ENCODE data around the gene CD300LF. TPM values are rescaled to one million over a fixed set of nuclear protein-coding genes. Genes with fewer than 3 reads are reported as not detected.

The CD300LF gene
- total and polyA plus RNA-seq, 9 of the 15 experiments (the other 6 are each of a cell fraction or from before 2014, with no cell fraction given) = not detected

DNA sequence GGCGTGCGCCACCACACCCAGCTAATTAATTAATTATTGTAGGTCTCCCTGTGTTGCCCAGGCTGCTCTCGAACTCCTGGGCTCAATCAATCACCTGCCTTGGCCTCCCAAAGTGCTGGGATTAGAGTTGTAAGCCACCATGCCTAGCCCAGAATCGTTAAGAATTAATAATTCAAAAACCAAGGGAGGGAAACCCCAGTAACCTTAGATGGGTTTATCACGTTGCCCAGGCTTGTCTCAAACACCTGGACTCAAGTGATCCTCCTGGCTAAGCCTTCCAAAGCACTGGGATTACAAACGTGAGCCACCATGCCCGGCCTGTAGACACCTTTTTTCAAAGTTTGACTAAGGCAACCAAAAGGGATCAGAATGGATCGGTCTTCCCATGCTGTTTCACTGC, 21.6 kb downstream of the CD300LF start (continued):
- TF ChIP-seq, protein P1, sequence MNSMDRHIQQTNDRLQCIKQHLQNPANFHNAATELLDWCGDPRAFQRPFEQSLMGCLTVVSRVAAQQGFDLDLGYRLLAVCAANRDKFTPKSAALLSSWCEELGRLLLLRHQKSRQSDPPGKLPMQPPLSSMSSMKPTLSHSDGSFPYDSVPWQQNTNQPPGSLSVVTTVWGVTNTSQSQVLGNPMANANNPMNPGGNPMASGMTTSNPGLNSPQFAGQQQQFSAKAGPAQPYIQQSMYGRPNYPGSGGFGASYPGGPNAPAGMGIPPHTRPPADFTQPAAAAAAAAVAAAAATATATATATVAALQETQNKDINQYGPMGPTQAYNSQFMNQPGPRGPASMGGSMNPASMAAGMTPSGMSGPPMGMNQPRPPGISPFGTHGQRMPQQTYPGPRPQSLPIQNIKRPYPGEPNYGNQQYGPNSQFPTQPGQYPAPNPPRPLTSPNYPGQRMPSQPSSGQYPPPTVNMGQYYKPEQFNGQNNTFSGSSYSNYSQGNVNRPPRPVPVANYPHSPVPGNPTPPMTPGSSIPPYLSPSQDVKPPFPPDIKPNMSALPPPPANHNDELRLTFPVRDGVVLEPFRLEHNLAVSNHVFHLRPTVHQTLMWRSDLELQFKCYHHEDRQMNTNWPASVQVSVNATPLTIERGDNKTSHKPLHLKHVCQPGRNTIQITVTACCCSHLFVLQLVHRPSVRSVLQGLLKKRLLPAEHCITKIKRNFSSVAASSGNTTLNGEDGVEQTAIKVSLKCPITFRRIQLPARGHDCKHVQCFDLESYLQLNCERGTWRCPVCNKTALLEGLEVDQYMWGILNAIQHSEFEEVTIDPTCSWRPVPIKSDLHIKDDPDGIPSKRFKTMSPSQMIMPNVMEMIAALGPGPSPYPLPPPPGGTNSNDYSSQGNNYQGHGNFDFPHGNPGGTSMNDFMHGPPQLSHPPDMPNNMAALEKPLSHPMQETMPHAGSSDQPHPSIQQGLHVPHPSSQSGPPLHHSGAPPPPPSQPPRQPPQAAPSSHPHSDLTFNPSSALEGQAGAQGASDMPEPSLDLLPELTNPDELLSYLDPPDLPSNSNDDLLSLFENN (IDR thresholded peaks at IDR 0.05; ENCODE audit: low read depth in 2 of 2, low read length in 2 of 2) = no peak
- no peak for TF ChIP-seq ZBTB1 (CRISPR knock-in tag; IDR thresholded peaks at IDR 0.05; ENCODE audit: borderline replicate concordance, low read depth)
- no peak for TF ChIP-seq ZNF830 (CRISPR knock-in tag; IDR thresholded peaks at IDR 0.05)
- TF ChIP-seq ZNF140 (CRISPR knock-in tag; IDR thresholded peaks at IDR 0.05) = no peak
- TF ChIP-seq ZFP36 (IDR thresholded peaks at IDR 0.05; ENCODE audit: low read depth, low read length, partially characterized antibody) = no peak

DNA sequence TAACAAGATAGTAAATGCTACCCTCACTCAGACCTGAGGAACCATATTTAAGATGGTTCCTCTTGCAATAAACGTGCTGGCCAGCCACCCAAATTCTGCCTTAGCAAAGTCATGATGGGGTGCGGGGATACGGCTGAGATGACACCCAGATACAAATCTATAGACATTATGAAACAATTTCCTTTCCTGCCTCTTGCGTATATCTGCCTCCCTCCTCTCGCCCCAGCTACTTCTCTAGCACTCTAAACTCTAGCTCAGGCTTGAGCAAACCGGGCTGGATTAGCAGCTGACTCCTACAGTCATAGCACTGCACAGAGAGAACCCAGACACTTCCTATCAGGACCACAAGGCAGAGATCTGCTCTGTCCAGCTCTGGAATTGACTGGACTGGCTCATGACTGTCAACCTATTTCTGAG, 22.3 kb downstream of the CD300LF start:
- intact Hi-C loops (cut with micrococcal nuclease) (no loop called here), in situ Hi-C loops (cut with MboI) (no loop called here)
- CTCF ChIA-PET (ENCODE audit: low intra/inter-chr PET ratio) = no interaction called here
- Histone ChIP-seq H3K36me3 (ENCODE audit: control insufficient read depth, insufficient read depth, low read length) (no peaks in the 10 kb centered on the region), H3K9me3 (replicated peaks; ENCODE audit: control insufficient read depth, insufficient read depth, low read depth, low read length) (no peaks in the 10 kb centered on the region), H3K4me2 (ENCODE audit: insufficient read depth, low read length) (no peak overlapping the region), H3K27me3 (ENCODE audit: control insufficient read depth in 2 of 2, insufficient read depth in 2 of 2, low read length in 2 of 2) (peaks cover 13 to 47% of the 10 kb centered on the region in 2 experiments; a peak in 4 of 5 replicates), H3K9ac (ENCODE audit: insufficient read depth in 1 of 2, low read depth in 2 of 2, low read length in 2 of 2) (no peak overlapping the region), H3K4me3 (no peak overlapping the region), H3K27ac (ENCODE audit: extremely low read depth, low read depth, low read length) (no peak overlapping the region), H3K4me1 (replicated peaks in 1 of 2; ENCODE audit: control insufficient read depth in 2 of 2, insufficient read depth in 2 of 2, low read length in 2 of 2) (no peaks in the 10 kb centered on the region), H4K20me1 (replicated peaks; ENCODE audit: control insufficient read depth, insufficient read depth, low read length) (no peaks in the 10 kb centered on the region; the same call in 1 of the 2 replicates), H2AFZ (ENCODE audit: low read depth, low read length) (no peak overlapping the region), H3K9me1 (ENCODE audit: control insufficient read depth, insufficient read depth, low read length) (no peaks in the 10 kb centered on the region), H3K79me2 (ENCODE audit: control insufficient read depth, insufficient read depth, low read length) (no peaks in the 10 kb centered on the region)
- FAIRE-seq (no peak), DNase-seq (ENCODE audit: extremely low read depth in 1 of 4, low spot score in 3 of 4) (no peak), ATAC-seq (no peak; the same call in 2 of the 3 replicates)
- POLR2A ChIA-PET = no interaction called here
- 0% methylated on average over 6 of the region's 6 CpGs for WGBS (ENCODE audit: insufficient coverage, low coverage, missing lambda C conversion rate)
- TF ChIP-seq, protein P2, sequence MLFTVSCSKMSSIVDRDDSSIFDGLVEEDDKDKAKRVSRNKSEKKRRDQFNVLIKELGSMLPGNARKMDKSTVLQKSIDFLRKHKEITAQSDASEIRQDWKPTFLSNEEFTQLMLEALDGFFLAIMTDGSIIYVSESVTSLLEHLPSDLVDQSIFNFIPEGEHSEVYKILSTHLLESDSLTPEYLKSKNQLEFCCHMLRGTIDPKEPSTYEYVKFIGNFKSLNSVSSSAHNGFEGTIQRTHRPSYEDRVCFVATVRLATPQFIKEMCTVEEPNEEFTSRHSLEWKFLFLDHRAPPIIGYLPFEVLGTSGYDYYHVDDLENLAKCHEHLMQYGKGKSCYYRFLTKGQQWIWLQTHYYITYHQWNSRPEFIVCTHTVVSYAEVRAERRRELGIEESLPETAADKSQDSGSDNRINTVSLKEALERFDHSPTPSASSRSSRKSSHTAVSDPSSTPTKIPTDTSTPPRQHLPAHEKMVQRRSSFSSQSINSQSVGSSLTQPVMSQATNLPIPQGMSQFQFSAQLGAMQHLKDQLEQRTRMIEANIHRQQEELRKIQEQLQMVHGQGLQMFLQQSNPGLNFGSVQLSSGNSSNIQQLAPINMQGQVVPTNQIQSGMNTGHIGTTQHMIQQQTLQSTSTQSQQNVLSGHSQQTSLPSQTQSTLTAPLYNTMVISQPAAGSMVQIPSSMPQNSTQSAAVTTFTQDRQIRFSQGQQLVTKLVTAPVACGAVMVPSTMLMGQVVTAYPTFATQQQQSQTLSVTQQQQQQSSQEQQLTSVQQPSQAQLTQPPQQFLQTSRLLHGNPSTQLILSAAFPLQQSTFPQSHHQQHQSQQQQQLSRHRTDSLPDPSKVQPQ (CRISPR knock-in tag; IDR thresholded peaks at IDR 0.05; ENCODE audit: borderline replicate concordance) = no peak
- TF ChIP-seq IFI16 (CRISPR knock-in tag; IDR thresholded peaks at IDR 0.05) = no peak
- no peak for TF ChIP-seq PTTG1 (tag; IDR thresholded peaks at IDR 0.05; ENCODE audit: low read depth)
- no peak for TF ChIP-seq ZNF431 (CRISPR knock-in tag; IDR thresholded peaks at IDR 0.05)
- TF ChIP-seq SMARCC2 (IDR thresholded peaks at IDR 0.05; ENCODE audit: low read depth) = no peak
- no peak for TF ChIP-seq NFRKB (IDR thresholded peaks at IDR 0.05; ENCODE audit: low read depth)
- no peak for TF ChIP-seq NFIC (IDR thresholded peaks at IDR 0.05)
- BruUV-seq (replicated peaks) = no TSS peak

Measured in K562 (cell line).